Bladder microvascular endothelial cell (primary cell): ENCODE results near the gene COMTD1. TPM values are rescaled to one million over a fixed set of nuclear protein-coding genes. Genes with fewer than 3 reads are reported as not detected.

ENCODE experiments used
- total RNA-seq: library from RNA; depleted of rRNA; stranded (reverse); fragments of >200 nt; gene quantifications from 2 replicates; pipeline ENCODE4 v1.2.3, GENCODE V29; 2014

Gene COMTD1
- 10.6 and 16.7 TPM in 2 replicates for total RNA-seq

GRCh38 chr10:75235375-75236177, at the start of gene COMTD1:
COMTD1 (minus strand) TSS chr10:75235957; CDS start chr10:75235928, 29 bp downstream.

GRCh38 chr10:75210282-75211006, 25.3 kb downstream of the COMTD1 start, which contains the start of gene VDAC2:
VDAC2 (plus strand) TSS chr10:75210796; CDS start chr10:75211159, 363 bp downstream.

Other genes starting within 250 kb of the COMTD1 start
- 17.0 and 38.4 TPM in 2 replicates for gene SAMD8, start 124.3 kb downstream of the COMTD1 start, total RNA-seq
- 91.3 and 159 TPM in 2 replicates for gene VDAC2, start 25.2 kb downstream of the COMTD1 start, total RNA-seq
- gene ZNF503, start 165.8 kb upstream of the COMTD1 start, total RNA-seq, result 0.32 and 0.57 TPM in 2 replicates
- gene LRMDA, start 195.7 kb upstream of the COMTD1 start, total RNA-seq, result 8.7 and 13.5 TPM in 2 replicates